HepG2 (cell line): ENCODE measurements around the gene CDC6. TPM values are rescaled to one million over a fixed set of nuclear protein-coding genes. Genes with fewer than 3 reads are reported as not detected.

Experiments used
- AGO2 ChIP-seq: fragments of 200-400 bp; formaldehyde crosslinking; optimal IDR thresholded peaks from 2 replicates; pipeline ENCODE3; 2017; ENCODE audit warnings: mild to moderate bottlenecking, low read depth, low read length, moderate library complexity
- ASH2L ChIP-seq: fragments of 300-600, 200-600 bp; sonication (generic); IDR thresholded peaks from 2 replicates; pipeline ENCODE4 v1.7.0; 2017; ENCODE audit warnings: low read depth, mild to moderate bottlenecking, moderate library complexity, mixed read lengths, low read length; ENCODE audit not compliant: insufficient read length
- BHLHE40 ChIP-seq: IDR thresholded peaks from 2 replicates; pipeline ENCODE4 v1.6.1; 2011; ENCODE audit warnings: low read length, improper control_type of control experiment
- CREB1 ChIP-seq, 2 experiments: fragments of 450-650 bp in 1 of 2; IDR thresholded peaks; 2 replicates each; pipeline ENCODE4 v1.6.1; 2016 to 2017; ENCODE audit warnings: control low read depth in 1 of 2, mild to moderate bottlenecking in 1 of 2, missing compliant biosample characterization in 1 of 2, missing genetic modification characterization in 1 of 2
- EHMT2 ChIP-seq: fragments of 200-600 bp; sonication (generic); IDR thresholded peaks from 2 replicates; pipeline ENCODE4 v1.7.0; 2017; ENCODE audit warnings: antibody characterized with exemption, low read depth, low read length, borderline replicate concordance
- JDP2 ChIP-seq: sonication (generic); formaldehyde crosslinking; IDR thresholded peaks from 2 replicates; pipeline ENCODE4 v1.8.1; 2022; ENCODE audit warnings: missing genetic modification reagents, borderline replicate concordance
- MATR3 ChIP-seq: sonication (generic); formaldehyde crosslinking; IDR thresholded peaks from 2 replicates; pipeline ENCODE4 v1.4.0; 2020; ENCODE audit warnings: missing genetic modification reagents
- MIXL1 ChIP-seq: IDR thresholded peaks from 2 replicates; pipeline ENCODE4 v1.6.1; 2016
- NKX3-1 ChIP-seq: sonication (generic); formaldehyde crosslinking; IDR thresholded peaks from 2 replicates; pipeline ENCODE4 v1.5.0; 2020; ENCODE audit warnings: missing genetic modification reagents
- SP1 ChIP-seq, 2 experiments: fragments of 450-650 bp in 1 of 2; sonication (generic) in 1 of 2; formaldehyde crosslinking in 1 of 2; IDR thresholded peaks; 2 replicates each; pipeline versions ENCODE4 v1.4.0 to v1.6.1; 2016 to 2020; ENCODE audit warnings: missing genetic modification reagents in 1 of 2
- TGIF2 ChIP-seq: IDR thresholded peaks from 2 replicates; pipeline ENCODE4 v1.6.1; 2016; ENCODE audit warnings: control low read depth, missing compliant biosample characterization
- U2AF1 ChIP-seq: fragments of 200-400 bp; formaldehyde crosslinking; optimal IDR thresholded peaks from 2 replicates; pipeline ENCODE3; 2017; ENCODE audit warnings: mild to moderate bottlenecking, low read depth, low read length
- ZNF30 ChIP-seq: sonication (generic); formaldehyde crosslinking; IDR thresholded peaks from 2 replicates; pipeline ENCODE4 v1.5.0; 2020; ENCODE audit warnings: mild to moderate bottlenecking, missing genetic modification reagents
- ZNF326 ChIP-seq: sonication (generic); formaldehyde crosslinking; IDR thresholded peaks from 2 replicates; pipeline ENCODE4 v1.4.0; 2020; ENCODE audit warnings: missing genetic modification reagents, borderline replicate concordance
- ZNF333 ChIP-seq: sonication (generic); formaldehyde crosslinking; IDR thresholded peaks from 2 replicates; pipeline ENCODE4 v1.4.0; 2020; ENCODE audit warnings: mild to moderate bottlenecking, missing genetic modification reagents, borderline replicate concordance
- ZNF34 ChIP-seq: sonication (generic); formaldehyde crosslinking; IDR thresholded peaks from 2 replicates; pipeline ENCODE4 v1.4.0; 2020; ENCODE audit warnings: mild to moderate bottlenecking, missing genetic modification reagents, borderline replicate concordance
- ZNF547 ChIP-seq: sonication (generic); formaldehyde crosslinking; IDR thresholded peaks from 2 replicates; pipeline ENCODE4 v1.5.1; 2020; ENCODE audit warnings: mild to moderate bottlenecking, missing genetic modification reagents
- ZNF562 ChIP-seq: sonication (generic); formaldehyde crosslinking; IDR thresholded peaks from 2 replicates; pipeline ENCODE4 v1.8.0; 2022; ENCODE audit warnings: missing genetic modification reagents, borderline replicate concordance
- ZNF629 ChIP-seq: sonication (generic); formaldehyde crosslinking; conservative IDR thresholded peaks from 2 replicates; pipeline ENCODE4 v1.5.0; 2020; ENCODE audit warnings: missing genetic modification reagents
- ZNF644 ChIP-seq: IDR thresholded peaks from 2 replicates; pipeline ENCODE4 v1.6.1; 2016; ENCODE audit warnings: low read depth
- ZNF652 ChIP-seq: IDR thresholded peaks from 2 replicates; pipeline ENCODE4 v1.6.1; 2016; ENCODE audit warnings: low read depth, borderline replicate concordance
- ZNF792 ChIP-seq: IDR thresholded peaks from 2 replicates; pipeline ENCODE4 v1.6.1; 2016
- polyA plus RNA-seq, 8 experiments: library from polyadenylated mRNA; depleted of rRNA in 3 of 8; stranded (reverse) in 7 of 8; unstranded in 1 of 8; fragments of >200 nt; fragmentation: Illumina TruSeq in 4 of 8; extraction: Trizol in 4 of 8; gene quantifications; 2 replicates each; pipeline versions ENCODE4 v1.2.1 to v1.2.3, GENCODE V29; 2011 to 2016; ENCODE audit warnings: low read depth in 4 of 8, missing spikeins in 1 of 8, mixed read lengths in 1 of 8; ENCODE audit not compliant: insufficient read depth in 1 of 8
- total RNA-seq, 5 experiments: library from RNA; depleted of rRNA; stranded (reverse); fragments of >200 nt; fragmentation: Illumina TruSeq; extraction: Trizol; gene quantifications; 2 replicates each; pipeline ENCODE4 v1.2.3, GENCODE V29; 2016; ENCODE audit warnings: low read depth in 1 of 5
- TF ChIP-seq, protein P1 (sequence below): sonication (generic); formaldehyde crosslinking; IDR thresholded peaks from 2 replicates; pipeline ENCODE4 v1.5.1; 2020; ENCODE audit warnings: mild to moderate bottlenecking, missing genetic modification reagents, moderate library complexity
- TF ChIP-seq, protein P2 (sequence below): sonication (generic); formaldehyde crosslinking; IDR thresholded peaks from 2 replicates; pipeline ENCODE4 v1.5.1; 2020; ENCODE audit warnings: missing genetic modification reagents, mild to moderate bottlenecking, borderline replicate concordance

Gene CDC6
- total and polyA plus RNA-seq, 2 of the 13 experiments (the other 11 are each of a cell fraction or from before 2014, with no cell fraction given) = 17.4 to 114 TPM

DNA sequence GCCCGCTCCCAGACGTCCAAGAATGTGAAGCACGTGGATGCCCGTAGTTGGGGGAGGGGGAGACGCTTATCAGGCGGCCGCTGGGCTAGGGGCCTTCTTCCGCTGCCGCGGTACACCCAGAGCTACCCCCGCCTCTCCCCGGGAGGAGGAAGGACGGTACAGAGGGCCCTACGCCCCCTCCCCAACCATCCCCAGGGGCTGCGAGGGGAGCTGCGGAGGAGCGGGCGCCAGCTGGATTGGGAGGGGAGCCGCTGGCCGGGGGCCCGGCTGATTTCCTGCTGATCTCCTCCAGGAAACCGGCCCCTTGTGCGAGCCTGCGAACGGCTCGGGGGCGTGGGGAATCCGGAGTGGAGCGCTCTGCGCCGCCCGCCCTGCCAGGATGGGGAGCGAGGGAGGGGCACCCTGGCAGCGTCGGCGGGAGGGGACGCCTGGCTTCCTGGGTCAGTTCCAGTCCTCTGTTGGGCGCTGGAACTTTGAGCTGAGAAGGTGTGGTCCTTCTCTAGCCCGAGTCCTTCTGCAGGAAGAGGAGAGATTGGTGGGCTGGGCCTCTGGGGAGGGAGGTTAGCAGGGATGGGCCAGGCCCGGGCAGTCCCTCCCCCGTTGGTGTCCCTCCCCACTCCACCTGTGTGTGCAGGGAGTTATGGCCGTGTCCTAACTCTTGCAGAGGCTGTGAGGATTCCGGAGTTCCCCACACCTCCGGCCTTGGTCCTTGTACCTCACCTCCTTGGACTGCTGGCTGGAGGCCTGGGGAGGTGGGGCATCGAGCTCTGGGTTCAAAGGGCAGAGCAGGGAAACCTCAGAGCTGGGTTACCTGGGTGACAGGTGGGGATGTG is 57.7 kb downstream of the CDC6 start (continued):
- TF ChIP-seq, protein P1, sequence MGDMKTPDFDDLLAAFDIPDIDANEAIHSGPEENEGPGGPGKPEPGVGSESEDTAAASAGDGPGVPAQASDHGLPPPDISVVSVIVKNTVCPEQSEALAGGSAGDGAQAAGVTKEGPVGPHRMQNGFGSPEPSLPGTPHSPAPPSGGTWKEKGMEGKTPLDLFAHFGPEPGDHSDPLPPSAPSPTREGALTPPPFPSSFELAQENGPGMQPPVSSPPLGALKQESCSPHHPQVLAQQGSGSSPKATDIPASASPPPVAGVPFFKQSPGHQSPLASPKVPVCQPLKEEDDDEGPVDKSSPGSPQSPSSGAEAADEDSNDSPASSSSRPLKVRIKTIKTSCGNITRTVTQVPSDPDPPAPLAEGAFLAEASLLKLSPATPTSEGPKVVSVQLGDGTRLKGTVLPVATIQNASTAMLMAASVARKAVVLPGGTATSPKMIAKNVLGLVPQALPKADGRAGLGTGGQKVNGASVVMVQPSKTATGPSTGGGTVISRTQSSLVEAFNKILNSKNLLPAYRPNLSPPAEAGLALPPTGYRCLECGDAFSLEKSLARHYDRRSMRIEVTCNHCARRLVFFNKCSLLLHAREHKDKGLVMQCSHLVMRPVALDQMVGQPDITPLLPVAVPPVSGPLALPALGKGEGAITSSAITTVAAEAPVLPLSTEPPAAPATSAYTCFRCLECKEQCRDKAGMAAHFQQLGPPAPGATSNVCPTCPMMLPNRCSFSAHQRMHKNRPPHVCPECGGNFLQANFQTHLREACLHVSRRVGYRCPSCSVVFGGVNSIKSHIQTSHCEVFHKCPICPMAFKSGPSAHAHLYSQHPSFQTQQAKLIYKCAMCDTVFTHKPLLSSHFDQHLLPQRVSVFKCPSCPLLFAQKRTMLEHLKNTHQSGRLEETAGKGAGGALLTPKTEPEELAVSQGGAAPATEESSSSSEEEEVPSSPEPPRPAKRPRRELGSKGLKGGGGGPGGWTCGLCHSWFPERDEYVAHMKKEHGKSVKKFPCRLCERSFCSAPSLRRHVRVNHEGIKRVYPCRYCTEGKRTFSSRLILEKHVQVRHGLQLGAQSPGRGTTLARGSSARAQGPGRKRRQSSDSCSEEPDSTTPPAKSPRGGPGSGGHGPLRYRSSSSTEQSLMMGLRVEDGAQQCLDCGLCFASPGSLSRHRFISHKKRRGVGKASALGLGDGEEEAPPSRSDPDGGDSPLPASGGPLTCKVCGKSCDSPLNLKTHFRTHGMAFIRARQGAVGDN (CRISPR knock-in tag) = peak; percentile 95
- TF ChIP-seq ZNF629 (CRISPR knock-in tag) (no peak), SP1 (IDR thresholded peaks at IDR 0.05) (no peak), SP1 (CRISPR knock-in tag; IDR thresholded peaks at IDR 0.05) (no peak), ZNF644 (CRISPR knock-in tag) (0 out of 2 replicates have a peak, but pooled peaks have one; percentile 22), BHLHE40 (peak; percentile 85), ZNF34 (CRISPR knock-in tag) (peak; percentile 83), NKX3-1 (no peak; the same call in 1 of the 2 replicates), ZNF326 (CRISPR knock-in tag) (no peak), ZNF333 (no peak; the same call in 1 of the 2 replicates), ZNF652 (CRISPR knock-in tag) (no peak; the same call in 1 of the 2 replicates), ASH2L (peak; percentile 27), CREB1 (IDR thresholded peaks at IDR 0.05) (no peak), CREB1 (CRISPR knock-in tag; IDR thresholded peaks at IDR 0.05) (no peak), AGO2 (peak; percentile 93), U2AF1 (no peak), MATR3 (CRISPR knock-in tag) (no peak), TGIF2 (CRISPR knock-in tag) (peak; percentile 69; the same call in 1 of the 2 replicates), ZNF547 (CRISPR knock-in tag) (peak; percentile 92; the same call in 1 of the 2 replicates), MIXL1 (CRISPR knock-in tag) (no peak), EHMT2 (no peak), ZNF30 (no peak), ZNF792 (CRISPR knock-in tag) (0 out of 2 replicates have a peak, but pooled peaks have one; percentile 51), JDP2 (CRISPR knock-in tag) (no peak), ZNF562 (CRISPR knock-in tag) (no peak)
- TF ChIP-seq, protein P2, sequence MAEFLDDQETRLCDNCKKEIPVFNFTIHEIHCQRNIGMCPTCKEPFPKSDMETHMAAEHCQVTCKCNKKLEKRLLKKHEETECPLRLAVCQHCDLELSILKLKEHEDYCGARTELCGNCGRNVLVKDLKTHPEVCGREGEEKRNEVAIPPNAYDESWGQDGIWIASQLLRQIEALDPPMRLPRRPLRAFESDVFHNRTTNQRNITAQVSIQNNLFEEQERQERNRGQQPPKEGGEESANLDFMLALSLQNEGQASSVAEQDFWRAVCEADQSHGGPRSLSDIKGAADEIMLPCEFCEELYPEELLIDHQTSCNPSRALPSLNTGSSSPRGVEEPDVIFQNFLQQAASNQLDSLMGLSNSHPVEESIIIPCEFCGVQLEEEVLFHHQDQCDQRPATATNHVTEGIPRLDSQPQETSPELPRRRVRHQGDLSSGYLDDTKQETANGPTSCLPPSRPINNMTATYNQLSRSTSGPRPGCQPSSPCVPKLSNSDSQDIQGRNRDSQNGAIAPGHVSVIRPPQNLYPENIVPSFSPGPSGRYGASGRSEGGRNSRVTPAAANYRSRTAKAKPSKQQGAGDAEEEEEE (CRISPR knock-in tag) = no peak; the same call in 1 of the 2 replicates
